ENCODE data around the gene FBXO2. TPM values are rescaled to one million over a fixed set of nuclear protein-coding genes. Genes with fewer than 3 reads are reported as not detected.

The FBXO2 gene
- total and polyA plus RNA-seq, 10 of the 15 experiments (the other 5 are each of a cell fraction or from before 2014, with no cell fraction given): 0.06 to 0.41 (median 0.18) TPM; not detected in 4

GRCh38 chr1:11676386-11677103, 22.3 kb upstream of the FBXO2 start:
- Histone ChIP-seq H3K4me3 (no peak overlapping the region), H3K9ac (ENCODE audit: control insufficient read depth, insufficient read depth, low read length) (no peak overlapping the region), H4K20me1 (ENCODE audit: control insufficient read depth, insufficient read depth) (no peaks in the 10 kb centered on the region), H3K27me3 (replicated peaks in 1 of 2; ENCODE audit: control insufficient read depth in 2 of 2, insufficient read depth in 2 of 2, low read length in 1 of 2) (no peaks in the 10 kb centered on the region), H3K9me3 (replicated peaks; ENCODE audit: control insufficient read depth, insufficient read depth, low read length) (no peaks in the 10 kb centered on the region), H3K4me1 (ENCODE audit: control insufficient read depth, insufficient read depth, low read length) (no peaks in the 10 kb centered on the region), H3K4me2 (ENCODE audit: control insufficient read depth, insufficient read depth) (no peak overlapping the region), H3K36me3 (ENCODE audit: control insufficient read depth in 2 of 2, insufficient read depth in 2 of 2, low read length in 1 of 2) (peaks cover 2 to 12% of the 10 kb centered on the region in 2 experiments; a peak in 3 of 4 replicates), H3K79me2 (ENCODE audit: control insufficient read depth, insufficient read depth, low read length) (peaks cover 2% of the 10 kb centered on the region), H2AFZ (ENCODE audit: control insufficient read depth, low read depth, low read length) (no peak overlapping the region), H3K27ac (ENCODE audit: control insufficient read depth, insufficient read depth) (no peak overlapping the region)
- SMC1A ChIA-PET (ENCODE audit: uncharacterized antibody, unreplicated experiment): interaction anchor here (1.2 kb wide), 1 partner anchor 33 kb away, joined by 3 read pairs; no protein-coding TSS in a partner anchor
- FAIRE-seq (no peak), ATAC-seq (no peak), DNase-seq (ENCODE audit: low read depth, low spot score) (no peak)
- POLR2A ChIA-PET: interaction anchor here (0.5 to 1.0 kb wide), 2 partner anchors 19 to 232 kb away, joined by 3 read pairs; no protein-coding TSS in a partner anchor
- RAD21 ChIA-PET (ENCODE audit: unreplicated experiment): interaction anchor here (0.9 kb wide), 1 partner anchor 43 kb away, joined by 3 read pairs; no protein-coding TSS in a partner anchor
- BruUV-seq (replicated peaks): no TSS peak
- WGBS (ENCODE audit: insufficient coverage, insufficient replicate concordance, low lambda C conversion rate, missing lambda C conversion rate): 67% methylated on average over 9 of the region's 10 CpGs
- TF ChIP-seq ZNF217 (IDR thresholded peaks at IDR 0.05) (no peak), POLR2A (IDR thresholded peaks at IDR 0.05; ENCODE audit: low read depth, low read length) (peak; percentile 26; the same call in 1 of the 2 replicates), MYB (IDR thresholded peaks at IDR 0.05; ENCODE audit: borderline replicate concordance, low read depth, low read length) (no peak), NR2C2 (IDR thresholded peaks at IDR 0.05; ENCODE audit: borderline replicate concordance, control insufficient read depth, insufficient read length, low read depth) (no peak), KLF5 (IDR thresholded peaks at IDR 0.05; ENCODE audit: partially characterized antibody) (no peak), FOXK2 (IDR thresholded peaks at IDR 0.05) (no peak), PAX5 (IDR thresholded peaks at IDR 0.05; ENCODE audit: borderline replicate concordance, low read depth, low read length) (no peak), E2F4 (IDR thresholded peaks at IDR 0.05; ENCODE audit: low read depth, low read length) (no peak), WRNIP1 (IDR thresholded peaks at IDR 0.05; ENCODE audit: borderline replicate concordance, low read depth, low read length) (no peak), DPF2 (IDR thresholded peaks at IDR 0.05) (no peak), CTCF (IDR thresholded peaks at IDR 0.05 in 2 of 3, conservative IDR thresholded peaks at IDR 0.05 in 1 of 3; ENCODE audit: control insufficient read depth in 2 of 3, extremely low read depth in 1 of 3, insufficient read depth in 1 of 3, low read depth in 3 of 3, low read length in 3 of 3) (0 out of 6 replicates have a peak, but pooled peaks of 1 of the 3 experiments have one; percentile 5), CUX1 (IDR thresholded peaks at IDR 0.05; ENCODE audit: insufficient replicate concordance, low read depth, low read length) (no peak)
- intact Hi-C loops (cut with micrococcal nuclease; ENCODE audit: unreplicated experiment): no loop called here
- in situ Hi-C loops (cut with MboI): no loop called here
- CTCF ChIA-PET: interaction anchor here (0.8 kb wide), 1 partner anchor 26 kb away, joined by 4 read pairs; no protein-coding TSS in a partner anchor

Data from GM12878 (cell line).